Fibroblast of skin of scalp (primary cell): Measurements from ENCODE around the gene OSBPL3.

ENCODE experiments used
- DNase-seq: peaks from one replicate; pipeline ENCODE4 v3.0.0-alpha.2; 2013

OSBPL3 gene

DNA sequence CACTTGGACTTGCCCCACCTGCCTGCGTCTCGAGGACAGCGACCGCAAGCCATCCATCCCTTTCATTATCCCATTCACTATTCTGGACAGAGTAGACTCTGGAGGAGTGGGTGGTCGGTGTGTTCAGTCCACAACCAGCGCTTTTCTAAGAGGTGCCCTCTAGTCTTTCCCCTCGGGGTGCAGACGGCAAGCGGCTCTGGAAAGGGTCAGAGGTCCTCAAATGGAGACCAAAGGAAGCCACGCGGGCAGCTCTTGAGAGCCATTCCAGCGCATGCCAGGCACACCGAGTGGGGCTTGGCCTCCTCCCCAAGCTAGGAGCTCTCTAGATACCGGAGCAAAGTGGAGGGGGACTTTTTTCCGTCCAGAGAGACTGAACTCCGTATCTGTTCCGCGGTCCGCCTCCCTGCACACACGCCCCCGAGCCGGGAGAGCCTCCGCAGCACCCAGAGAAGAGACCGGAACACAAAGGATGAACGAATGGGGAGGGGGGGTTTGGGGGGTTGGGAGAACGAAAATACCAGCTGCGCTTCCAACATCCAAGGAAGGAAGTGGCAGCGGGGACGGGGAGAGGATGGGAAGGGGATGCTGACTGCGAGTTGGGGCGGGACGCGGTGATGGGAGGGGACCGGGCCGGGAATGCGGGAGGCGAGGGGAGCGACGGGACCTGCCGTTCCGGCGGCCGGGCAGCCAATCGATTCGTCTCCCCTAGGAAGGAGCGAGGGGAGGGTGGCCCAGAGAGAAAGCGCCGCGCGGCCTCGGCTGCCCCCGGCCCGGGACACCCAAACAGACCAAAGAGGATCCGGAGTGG lies 223.2 kb downstream of the OSBPL3 start:
- DNase-seq, result peak; percentile 62

DNA sequence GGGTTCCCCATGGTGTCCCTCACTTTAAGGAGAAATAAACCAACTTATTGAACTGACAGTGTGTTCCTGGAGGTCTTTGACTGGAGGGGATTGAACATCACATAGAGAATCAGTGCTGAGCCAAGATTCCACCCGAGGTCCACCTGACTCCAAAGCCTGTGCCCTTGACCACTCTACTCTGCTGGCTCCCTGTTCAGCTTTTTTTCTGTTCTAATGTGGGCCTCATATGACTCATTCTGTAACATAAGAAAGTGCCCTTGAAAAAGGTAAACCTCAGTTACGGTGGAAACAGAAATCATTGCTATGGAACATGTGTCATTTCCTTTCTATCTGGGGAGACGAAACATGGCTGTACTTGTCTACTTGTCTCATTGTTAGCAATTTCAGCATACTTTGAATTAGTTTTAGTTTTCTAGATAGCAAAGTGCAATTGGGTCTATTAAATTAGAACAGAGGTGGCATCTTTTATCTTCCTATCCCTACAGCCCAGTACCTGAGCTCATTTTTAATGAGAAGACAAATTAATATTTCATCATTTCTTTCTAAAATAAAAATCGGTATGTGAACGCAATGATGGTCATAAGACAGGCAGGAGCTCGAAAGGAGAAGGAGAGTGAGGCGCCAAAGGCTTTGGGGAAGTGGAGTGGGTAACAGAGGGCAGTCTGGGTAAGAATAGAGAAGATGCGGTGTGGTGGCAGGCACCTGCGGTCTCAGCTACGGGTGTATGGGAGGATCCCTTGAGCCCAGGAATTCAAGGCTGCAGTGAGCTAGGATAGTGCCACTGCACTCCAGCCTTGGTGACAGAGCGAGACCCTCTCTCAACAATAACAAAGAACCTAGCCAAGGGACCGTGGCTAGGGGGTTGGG lies 224.2 kb downstream of the OSBPL3 start:
- DNase-seq, result no peak

DNA sequence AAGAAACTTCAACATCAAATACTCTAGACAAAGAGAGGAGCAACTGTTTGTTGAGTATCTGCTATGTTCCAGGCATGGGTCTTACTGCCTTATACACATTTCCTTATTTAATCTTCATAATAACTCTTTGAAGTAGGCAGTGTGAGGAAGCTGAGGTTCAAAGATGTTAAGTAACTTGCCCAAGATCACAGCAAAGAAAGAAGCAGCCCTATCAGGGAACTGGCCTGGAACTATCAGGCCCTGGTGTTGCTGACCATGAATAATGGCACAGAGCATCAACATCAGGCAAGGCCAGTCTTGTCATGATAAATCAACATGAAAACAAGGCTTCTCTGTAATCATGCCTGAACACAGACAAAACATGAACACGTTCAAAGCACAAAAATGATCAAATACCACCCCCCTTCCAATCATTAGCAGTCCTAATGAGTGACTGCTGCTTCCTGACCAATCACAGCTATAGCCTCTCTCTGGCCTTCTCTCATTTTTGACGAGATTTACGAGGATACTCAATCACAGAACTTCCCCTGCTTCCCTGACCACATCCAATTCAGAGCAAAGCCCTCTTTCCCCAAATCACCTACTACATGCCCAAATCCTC lies 225.0 kb downstream of the OSBPL3 start:
- DNase-seq, result no peak

DNA sequence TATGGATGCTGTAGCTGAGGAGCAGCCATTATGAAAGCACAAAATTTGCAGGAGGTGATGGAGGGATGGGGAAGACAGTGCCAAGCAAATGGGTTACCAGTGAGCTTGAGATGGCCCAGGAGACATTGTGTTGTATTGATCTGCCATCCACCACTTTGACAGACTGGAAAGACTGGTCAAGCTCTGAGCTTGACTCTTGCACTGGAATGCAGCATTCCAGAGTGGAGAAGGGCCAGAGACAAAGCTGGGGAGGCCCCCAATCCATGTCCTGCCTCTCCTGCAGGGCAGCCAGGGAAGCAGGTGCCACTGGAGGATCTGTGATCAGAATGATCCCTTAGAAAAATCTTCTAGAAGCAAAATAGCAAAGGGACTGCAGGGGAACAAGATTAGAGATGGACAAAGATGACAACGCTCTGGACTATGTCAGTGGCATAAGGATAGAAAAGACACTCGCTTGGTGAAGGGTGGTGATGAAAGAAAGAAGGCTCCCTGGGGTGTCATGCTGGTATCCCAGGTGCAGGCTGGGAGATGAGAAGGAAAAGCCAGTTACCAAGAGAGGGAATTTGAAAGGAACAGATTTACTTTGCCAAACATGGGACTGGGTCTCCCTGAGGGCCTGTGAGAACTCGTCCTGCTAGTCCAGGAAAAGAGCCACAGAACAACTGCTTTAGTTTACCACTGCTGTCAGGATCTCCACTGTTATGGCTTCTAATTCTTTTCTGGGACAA lies 227.7 kb downstream of the OSBPL3 start:
- DNase-seq, result no peak

DNA sequence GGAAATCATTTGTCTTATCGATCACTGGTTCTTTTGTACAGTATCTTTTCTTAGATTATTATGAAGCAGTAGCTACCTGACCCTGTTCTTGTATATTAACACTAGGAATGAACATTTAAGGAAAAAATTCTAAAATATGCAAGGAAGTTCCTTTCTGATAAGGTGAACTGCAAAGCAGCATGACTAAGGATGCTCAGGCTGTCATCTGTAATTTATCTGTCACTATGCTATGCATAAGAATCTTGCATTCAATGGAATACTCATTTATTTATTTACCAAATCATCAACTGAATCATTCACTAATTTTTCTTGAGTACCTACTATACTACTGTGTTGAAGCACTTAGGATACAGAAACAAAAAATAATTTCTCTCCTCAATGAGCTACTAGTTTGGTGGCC lies 228.5 kb downstream of the OSBPL3 start:
- DNase-seq, result no peak

DNA sequence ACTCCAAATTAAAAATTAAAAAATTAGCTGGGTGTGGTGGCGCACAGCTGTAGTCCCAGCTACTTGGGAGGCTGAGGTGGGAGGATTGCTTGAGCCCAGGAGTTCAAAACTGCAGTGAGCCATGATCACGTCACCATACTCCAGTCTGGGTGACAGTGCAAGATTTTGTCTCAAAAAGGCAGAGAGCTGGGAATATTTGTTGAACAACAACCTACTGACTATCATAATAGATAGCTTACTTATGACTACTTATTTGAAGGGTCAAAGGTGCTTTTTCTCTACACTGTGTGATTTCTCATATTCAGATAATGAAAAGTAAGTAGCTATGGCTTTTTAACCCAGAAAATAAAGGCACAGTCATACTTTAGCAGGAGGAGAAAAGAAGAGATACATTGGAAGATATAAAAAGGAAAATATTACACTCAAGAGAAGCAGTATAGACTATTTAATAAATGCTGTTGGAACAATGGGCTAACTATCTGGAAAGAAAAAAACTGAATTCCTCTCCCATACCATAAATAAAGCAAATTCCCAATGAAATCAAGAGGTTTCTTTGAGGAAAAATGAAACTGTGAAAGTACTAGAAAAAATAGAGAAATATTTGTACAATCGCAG lies 229.4 kb downstream of the OSBPL3 start:
- DNase-seq, result no peak

DNA sequence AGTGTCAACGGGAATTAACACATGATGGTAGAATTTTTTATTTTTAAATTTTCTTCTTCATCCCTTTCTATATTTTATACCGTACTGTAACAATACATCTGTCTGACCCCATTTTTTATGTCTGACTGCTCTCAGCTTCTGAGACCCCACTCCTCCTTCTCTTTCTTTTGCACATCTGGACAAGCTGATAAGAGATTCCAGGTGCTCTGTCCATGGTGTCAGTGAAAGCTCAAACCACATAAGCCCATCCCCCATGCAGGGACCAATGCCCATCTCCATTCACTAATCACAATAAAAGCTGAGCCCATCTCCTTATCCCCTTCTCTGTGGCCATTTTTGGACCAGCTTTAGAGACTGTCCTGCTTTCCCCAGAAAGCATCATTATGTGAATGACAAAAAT lies 231.5 kb downstream of the OSBPL3 start:
- no peak for DNase-seq
